H9 (cell line): ENCODE data around the gene EIF3F. TPM values are rescaled to one million over a fixed set of nuclear protein-coding genes. Genes with fewer than 3 reads are reported as not detected.

ENCODE experiments used
- DNase-seq: peaks from one replicate; pipeline ENCODE4 v3.0.0-alpha.2; 2017
- H2AFZ ChIP-seq: one replicate; pipeline ENCODE4 v1.6.1; 2013; ENCODE audit warnings: mild to moderate bottlenecking, low read length, control low read depth, moderate library complexity
- H2AK5ac ChIP-seq: 2 replicates; pipeline ENCODE4 v1.6.1; 2013; ENCODE audit warnings: low read length, control low read depth, mixed read lengths; ENCODE audit not compliant: insufficient read length
- H2BK120ac ChIP-seq: one replicate; pipeline ENCODE4 v1.6.1; 2013; ENCODE audit warnings: low read depth, mild to moderate bottlenecking, low read length, control low read depth, inconsistent platforms; ENCODE audit not compliant: poor library complexity, severe bottlenecking
- H2BK12ac ChIP-seq: 2 replicates; pipeline ENCODE4 v1.6.1; 2013; ENCODE audit warnings: low read length, control low read depth, mixed read lengths, low read depth; ENCODE audit not compliant: insufficient read length
- H2BK15ac ChIP-seq: 2 replicates; pipeline ENCODE4 v1.6.1; 2013; ENCODE audit warnings: low read depth, low read length, control low read depth
- H2BK20ac ChIP-seq: one replicate; pipeline ENCODE4 v1.6.1; 2013; ENCODE audit warnings: low read depth, mild to moderate bottlenecking, low read length, control low read depth, inconsistent platforms; ENCODE audit not compliant: poor library complexity, severe bottlenecking
- H2BK5ac ChIP-seq: 2 replicates; pipeline ENCODE4 v1.6.1; 2013; ENCODE audit warnings: low read length, control low read depth, mixed read lengths; ENCODE audit not compliant: insufficient read length
- H3K14ac ChIP-seq: 2 replicates; pipeline ENCODE4 v1.6.1; 2013; ENCODE audit warnings: low read length, control low read depth; ENCODE audit not compliant: insufficient read depth
- H3K18ac ChIP-seq: 2 replicates; pipeline ENCODE4 v1.6.1; 2013; ENCODE audit warnings: low read depth, mild to moderate bottlenecking, mixed read lengths, low read length, control low read depth; ENCODE audit not compliant: insufficient read length
- H3K23ac ChIP-seq: 2 replicates; pipeline ENCODE4 v1.6.1; 2013; ENCODE audit warnings: low read length, control low read depth, mixed read lengths, low read depth; ENCODE audit not compliant: insufficient read length
- H3K23me2 ChIP-seq: 2 replicates; pipeline ENCODE4 v1.6.1; 2013; ENCODE audit warnings: low read depth, mild to moderate bottlenecking, mixed read lengths, low read length, control low read depth; ENCODE audit not compliant: insufficient read length, poor library complexity, severe bottlenecking
- H3K27ac ChIP-seq: 2 replicates; pipeline ENCODE4 v1.5.1; 2013; ENCODE audit warnings: low read length, control low read depth, mixed read lengths, low read depth; ENCODE audit not compliant: insufficient read length
- H3K27me3 ChIP-seq: 2 replicates; pipeline ENCODE4 v1.6.1; 2013; ENCODE audit warnings: low read length, control low read depth, inconsistent platforms; ENCODE audit not compliant: insufficient read depth
- H3K4ac ChIP-seq: 2 replicates; pipeline ENCODE4 v1.6.1; 2013; ENCODE audit warnings: low read depth, mild to moderate bottlenecking, control low read depth, inconsistent platforms, low read length, moderate library complexity
- H3K4me1 ChIP-seq: 2 replicates; pipeline ENCODE4 v1.6.1; 2013; ENCODE audit warnings: low read length, control low read depth, inconsistent platforms; ENCODE audit not compliant: insufficient read depth
- H3K4me2 ChIP-seq: 2 replicates; pipeline ENCODE4 v1.6.1; 2013; ENCODE audit warnings: low read length, control low read depth, mixed read lengths; ENCODE audit not compliant: insufficient read length, insufficient read depth
- H3K56ac ChIP-seq: 2 replicates; pipeline ENCODE4 v1.6.1; 2013; ENCODE audit warnings: low read depth, mild to moderate bottlenecking, mixed read lengths, low read length, control low read depth; ENCODE audit not compliant: insufficient read length
- H3K79me1 ChIP-seq: 2 replicates; pipeline ENCODE4 v1.6.1; 2013; ENCODE audit warnings: low read depth, mild to moderate bottlenecking, moderate library complexity, low read length, control low read depth, inconsistent platforms; ENCODE audit not compliant: insufficient read depth, poor library complexity, severe bottlenecking
- H3K79me2 ChIP-seq: 2 replicates; pipeline ENCODE4 v1.6.1; 2013; ENCODE audit warnings: low read length, control low read depth, inconsistent platforms; ENCODE audit not compliant: insufficient read depth
- H3K9ac ChIP-seq: 2 replicates; pipeline ENCODE4 v1.6.1; 2013; ENCODE audit warnings: low read length, control low read depth, mixed read lengths; ENCODE audit not compliant: insufficient read length; ENCODE audit errors: extremely low read depth
- H3K9me3 ChIP-seq: one replicate; pipeline ENCODE4 v1.6.1; 2013; ENCODE audit warnings: low read depth, low read length, inconsistent platforms; ENCODE audit not compliant: control insufficient read depth
- H3T11ph ChIP-seq: one replicate; pipeline ENCODE4 v1.6.1; 2013; ENCODE audit warnings: mild to moderate bottlenecking, low read length, control low read depth, inconsistent platforms
- H4K20me1 ChIP-seq: one replicate; pipeline ENCODE4 v1.6.1; 2013; ENCODE audit not compliant: control insufficient read depth, insufficient read length, insufficient read depth
- H4K5ac ChIP-seq: 2 replicates; pipeline ENCODE4 v1.6.1; 2013; ENCODE audit warnings: low read depth, mild to moderate bottlenecking, mixed read lengths, low read length, control low read depth; ENCODE audit not compliant: insufficient read length
- H4K8ac ChIP-seq: replicated peaks from 2 replicates; pipeline ENCODE4 v1.6.1; 2013; ENCODE audit warnings: low read length, control low read depth, mixed read lengths, low read depth; ENCODE audit not compliant: insufficient read length
- H4K91ac ChIP-seq: 2 replicates; pipeline ENCODE4 v1.6.1; 2013; ENCODE audit warnings: low read depth, mild to moderate bottlenecking, moderate library complexity, mixed read lengths, low read length, control low read depth; ENCODE audit not compliant: insufficient read length
- H3K27ac Mint-ChIP-seq, 3 experiments: 2 replicates in 2 of 3; 3 replicates in 1 of 3; pipeline ENCODE4 v1.8.0; 2020 to 2021; ENCODE audit warnings: mixed read lengths in 3 of 3, mild to moderate bottlenecking in 1 of 3, moderate library complexity in 1 of 3
- H3K27me3 Mint-ChIP-seq: 2 replicates; pipeline ENCODE4 v1.8.0; 2021; ENCODE audit warnings: low read depth, mild to moderate bottlenecking, moderate library complexity, mixed read lengths
- H3K36me3 Mint-ChIP-seq, 3 experiments: 2 replicates in 2 of 3; 3 replicates in 1 of 3; pipeline ENCODE4 v1.8.0; 2020 to 2021; ENCODE audit warnings: low read depth in 3 of 3, mixed read lengths in 3 of 3; ENCODE audit not compliant: insufficient read depth in 1 of 3
- H3K4me1 Mint-ChIP-seq, 2 experiments: 2 replicates each; pipeline ENCODE4 v1.8.0; 2020; ENCODE audit warnings: mixed read lengths in 2 of 2
- H3K4me3 Mint-ChIP-seq, 2 experiments: 2 replicates in 1 of 2; 3 replicates in 1 of 2; pipeline ENCODE4 v1.8.0; 2020 to 2021; ENCODE audit warnings: mild to moderate bottlenecking in 2 of 2, mixed read lengths in 2 of 2, moderate library complexity in 1 of 2
- H3K9me3 Mint-ChIP-seq, 2 experiments: 2 replicates in 1 of 2; 3 replicates in 1 of 2; pipeline ENCODE4 v1.8.0; 2020; ENCODE audit warnings: mild to moderate bottlenecking in 2 of 2, mixed read lengths in 2 of 2, moderate library complexity in 1 of 2
- WGBS: extraction: QIAGEN DNeasy Blood & Tissue Kit; methylation state at CpG from one replicate; pipeline ENCODE4 v1.1.7; 2013; ENCODE audit warnings: missing lambda C conversion rate, low lambda C conversion rate, mixed read lengths; ENCODE audit not compliant: insufficient read length; ENCODE audit errors: extremely low coverage; 5-methylcytosine and 5-hydroxymethylcytosine counted together
- total RNA-seq: library from RNA; stranded (reverse); gene quantifications from 2 replicates; pipeline ENCODE4 v1.2.1, GENCODE V29; 2021
- TF ChIP-seq, protein P1 (sequence below): fragments of 200-600 bp; sonication (generic); conservative IDR thresholded peaks from 3 replicates; pipeline ENCODE4 v1.8.0; 2021; ENCODE audit warnings: antibody characterized with exemption, mild to moderate bottlenecking

EIF3F gene
- total RNA-seq, 1 experiment from 2014 or later = 348 TPM

DNA sequence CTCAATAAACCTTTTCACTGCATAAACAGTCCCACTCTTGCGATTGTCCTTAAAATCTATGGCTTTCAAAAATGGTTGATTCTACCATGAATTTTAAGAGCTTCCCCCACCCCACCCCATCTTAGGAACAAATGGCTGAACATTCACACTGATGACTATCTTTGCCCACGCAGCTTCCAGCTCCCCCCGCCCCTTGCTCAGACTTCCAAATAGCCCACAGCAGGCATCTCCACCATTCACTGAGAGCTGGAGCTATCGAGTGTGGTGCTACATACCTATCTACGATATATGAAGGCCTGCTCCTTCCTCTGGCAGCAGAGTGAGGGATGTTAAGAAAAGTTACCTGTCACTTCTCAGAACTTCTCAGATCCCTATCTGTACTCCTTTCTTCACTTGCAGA lies 26.7 kb downstream of the EIF3F start:
- Histone ChIP-seq H3K23me2 (peaks cover 5% of the 10 kb centered on the region), H3K18ac (no peak overlapping the region), H3K4me1 (peaks cover 5% of the 10 kb centered on the region), H2BK12ac (no peak overlapping the region), H2AK5ac (no peak overlapping the region), H3K27ac (no peak overlapping the region), H4K5ac (no peak overlapping the region), H4K91ac (no peak overlapping the region), H4K20me1 (no peaks in the 10 kb centered on the region), H3K9me3 (no peaks in the 10 kb centered on the region), H3K9ac (no peak overlapping the region), H3K79me2 (no peaks in the 10 kb centered on the region), H3T11ph (no peak overlapping the region), H3K27me3 (peaks cover 19% of the 10 kb centered on the region; the same call in 1 of the 2 replicates), H3K4ac (no peak overlapping the region), H3K4me2 (no peak overlapping the region), H2AFZ (no peak overlapping the region), H4K8ac (no peak overlapping the region), H3K23ac (no peak overlapping the region), H2BK15ac (no peak overlapping the region), H3K14ac (no peak overlapping the region), H3K79me1 (no peaks in the 10 kb centered on the region), H2BK20ac (no peak overlapping the region), H2BK5ac (no peak overlapping the region), H3K56ac (no peak overlapping the region), H2BK120ac (no peak overlapping the region)
- H3K36me3 Mint-ChIP-seq = no peaks in the 10 kb centered on the region; a peak in 1 of 7 replicates
- H3K9me3 Mint-ChIP-seq = no peaks in the 10 kb centered on the region
- no peak for DNase-seq
- H3K4me3 Mint-ChIP-seq = no peak overlapping the region
- peaks cover 69% of the 10 kb centered on the region for H3K27me3 Mint-ChIP-seq
- WGBS = no CpG with 5 or more reads among the region's 5 CpGs
- TF ChIP-seq, protein P1, sequence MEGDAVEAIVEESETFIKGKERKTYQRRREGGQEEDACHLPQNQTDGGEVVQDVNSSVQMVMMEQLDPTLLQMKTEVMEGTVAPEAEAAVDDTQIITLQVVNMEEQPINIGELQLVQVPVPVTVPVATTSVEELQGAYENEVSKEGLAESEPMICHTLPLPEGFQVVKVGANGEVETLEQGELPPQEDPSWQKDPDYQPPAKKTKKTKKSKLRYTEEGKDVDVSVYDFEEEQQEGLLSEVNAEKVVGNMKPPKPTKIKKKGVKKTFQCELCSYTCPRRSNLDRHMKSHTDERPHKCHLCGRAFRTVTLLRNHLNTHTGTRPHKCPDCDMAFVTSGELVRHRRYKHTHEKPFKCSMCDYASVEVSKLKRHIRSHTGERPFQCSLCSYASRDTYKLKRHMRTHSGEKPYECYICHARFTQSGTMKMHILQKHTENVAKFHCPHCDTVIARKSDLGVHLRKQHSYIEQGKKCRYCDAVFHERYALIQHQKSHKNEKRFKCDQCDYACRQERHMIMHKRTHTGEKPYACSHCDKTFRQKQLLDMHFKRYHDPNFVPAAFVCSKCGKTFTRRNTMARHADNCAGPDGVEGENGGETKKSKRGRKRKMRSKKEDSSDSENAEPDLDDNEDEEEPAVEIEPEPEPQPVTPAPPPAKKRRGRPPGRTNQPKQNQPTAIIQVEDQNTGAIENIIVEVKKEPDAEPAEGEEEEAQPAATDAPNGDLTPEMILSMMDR = no peak
- H3K4me1 Mint-ChIP-seq = peaks cover 33 to 36% of the 10 kb centered on the region in 2 experiments
- H3K27ac Mint-ChIP-seq = no peak overlapping the region
